ENCODE results near the gene RDH12. TPM values are rescaled to one million over a fixed set of nuclear protein-coding genes. Genes with fewer than 3 reads are reported as not detected.

The RDH12 gene
- total and polyA plus RNA-seq, 2 donors (not counting 3 experiments of a cell fraction or from before 2014, with no cell fraction given), result not detected

DNA sequence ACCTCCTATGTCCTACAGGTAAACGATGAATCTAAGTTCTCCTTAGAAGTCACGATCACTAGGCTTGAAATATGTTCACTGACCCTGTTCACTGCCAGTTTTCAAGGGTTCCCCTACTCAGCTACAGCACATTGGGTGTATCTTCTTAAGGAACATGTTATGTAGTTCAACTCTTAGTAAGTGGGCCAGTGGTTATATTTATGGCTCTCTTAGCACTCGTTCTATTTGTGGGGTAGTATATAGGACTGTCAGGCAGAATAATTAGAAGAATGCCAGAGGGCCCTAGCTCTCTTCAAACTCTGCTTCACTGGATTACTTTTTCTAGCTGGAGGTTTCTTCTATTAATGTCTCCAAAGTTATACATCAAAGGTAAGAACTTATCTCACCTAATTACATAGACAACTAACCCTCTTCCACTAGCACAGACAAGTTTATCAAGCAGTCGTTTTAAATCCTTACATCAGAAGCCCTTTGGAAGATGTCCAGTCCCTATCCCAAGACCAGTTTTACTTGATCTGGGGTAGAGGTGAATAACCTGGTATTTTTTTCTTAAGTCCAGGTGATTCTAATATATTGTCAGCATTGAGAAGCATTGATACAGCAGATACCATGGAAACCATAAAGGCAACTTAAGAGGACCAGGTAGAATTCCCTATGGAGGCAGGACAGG lies 75.1 kb downstream of the RDH12 start:
- intact Hi-C loops (cut with micrococcal nuclease) (no loop called here), dilution Hi-C loops (cut with MboI; ENCODE audit: extremely low pct_ligation_motif_present, low sequenced_read_pairs) (no loop called here)
- TF ChIP-seq, protein P1, sequence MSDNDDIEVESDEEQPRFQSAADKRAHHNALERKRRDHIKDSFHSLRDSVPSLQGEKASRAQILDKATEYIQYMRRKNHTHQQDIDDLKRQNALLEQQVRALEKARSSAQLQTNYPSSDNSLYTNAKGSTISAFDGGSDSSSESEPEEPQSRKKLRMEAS (IDR thresholded peaks at IDR 0.05; ENCODE audit: insufficient read depth, insufficient read length), result no peak
- TF ChIP-seq JUN (IDR thresholded peaks at IDR 0.05; ENCODE audit: borderline replicate concordance, insufficient read depth, insufficient read length, low read depth) (no peak), GATA2 (IDR thresholded peaks at IDR 0.05; ENCODE audit: insufficient read depth, insufficient read length, low read depth, low read length) (no peak), MYC (IDR thresholded peaks at IDR 0.05; ENCODE audit: low read depth, low read length) (no peak), CTCF (IDR thresholded peaks at IDR 0.05; ENCODE audit: extremely low read depth in 1 of 2, insufficient read depth in 1 of 2, low read depth in 1 of 2, low read length in 2 of 2) (no peak), FOS (IDR thresholded peaks at IDR 0.05; ENCODE audit: borderline replicate concordance, insufficient read depth, low read length) (no peak), EZH2 (IDR thresholded peaks at IDR 0.05; ENCODE audit: borderline replicate concordance, low read depth, low read length, severe bottlenecking) (no peak)
- H2AFZ ChIP-seq (ENCODE audit: low read depth, low read length), result no peak overlapping the region
- H3K9me3 ChIP-seq (replicated peaks; ENCODE audit: control insufficient read depth, insufficient read depth, low read length), result no peaks in the 10 kb centered on the region
- no peak overlapping the region for H3K27ac ChIP-seq (ENCODE audit: insufficient read depth, low read depth, low read length)
- ChIA-PET CTCF (interaction anchor here (0.6 to 0.9 kb wide), 2 partner anchors 16 to 73 kb away, joined by 3 read pairs; no protein-coding TSS in a partner anchor), POLR2A (no interaction called here)
- H3K4me3 ChIP-seq (replicated peaks in 1 of 3; ENCODE audit: insufficient read depth in 1 of 3, low read depth in 1 of 3, low read length in 3 of 3), result no peak overlapping the region
- no peaks in the 10 kb centered on the region for H3K27me3 ChIP-seq (ENCODE audit: control insufficient read depth in 2 of 2, insufficient read depth in 2 of 2, low read length in 2 of 2)
- peaks cover 25 to 48% of the 10 kb centered on the region in 2 experiments for H3K36me3 ChIP-seq (ENCODE audit: control insufficient read depth in 2 of 2, extremely low read depth in 1 of 2, insufficient read depth in 2 of 2, low read length in 2 of 2)
- no peaks in the 10 kb centered on the region for H3K4me1 ChIP-seq (ENCODE audit: control insufficient read depth, extremely low read depth, insufficient read depth, low read length)
- H4K20me1 ChIP-seq (replicated peaks; ENCODE audit: control insufficient read depth, extremely low read depth, insufficient read depth, low read length), result no peaks in the 10 kb centered on the region
- no peak overlapping the region for H3K9ac ChIP-seq (replicated peaks; ENCODE audit: extremely low read depth, insufficient read depth, low read length)
- H3K79me2 ChIP-seq (ENCODE audit: control insufficient read depth, insufficient read depth, low read length), result no peaks in the 10 kb centered on the region
- no TSS peak for BruUV-seq (replicated peaks)
- DNase-seq (ENCODE audit: low read depth, low spot score) (no peak), FAIRE-seq (no peak)
- no peak overlapping the region for H3K4me2 ChIP-seq (ENCODE audit: insufficient read depth, low read length)
- no peaks in the 10 kb centered on the region for H3K9me1 ChIP-seq (replicated peaks; ENCODE audit: control insufficient read depth, extremely low read depth, insufficient read depth, low read length)
